22Rv1 (cell line): ENCODE measurements around the gene KCNJ18.
"Not testable (repeated sequence)": the region's sequence is repeated elsewhere in the genome, so short reads cannot be mapped to it uniquely, and the experiment has no call there.

Experiments
- H3K27ac ChIP-seq: fragments of 450-650 bp; 2 replicates; pipeline ENCODE4 v1.5.1; 2017
- ZFX ChIP-seq: fragments of 450-650 bp; IDR thresholded peaks from 2 replicates; pipeline ENCODE4 v1.6.1; 2017; ENCODE audit warnings: antibody characterized with exemption, borderline replicate concordance
- TF ChIP-seq, protein P1 (sequence below): fragments of 450-650 bp; IDR thresholded peaks from 2 replicates; pipeline ENCODE4 v1.5.1; 2017; ENCODE audit warnings: mild to moderate bottlenecking

KCNJ18 gene

DNA sequence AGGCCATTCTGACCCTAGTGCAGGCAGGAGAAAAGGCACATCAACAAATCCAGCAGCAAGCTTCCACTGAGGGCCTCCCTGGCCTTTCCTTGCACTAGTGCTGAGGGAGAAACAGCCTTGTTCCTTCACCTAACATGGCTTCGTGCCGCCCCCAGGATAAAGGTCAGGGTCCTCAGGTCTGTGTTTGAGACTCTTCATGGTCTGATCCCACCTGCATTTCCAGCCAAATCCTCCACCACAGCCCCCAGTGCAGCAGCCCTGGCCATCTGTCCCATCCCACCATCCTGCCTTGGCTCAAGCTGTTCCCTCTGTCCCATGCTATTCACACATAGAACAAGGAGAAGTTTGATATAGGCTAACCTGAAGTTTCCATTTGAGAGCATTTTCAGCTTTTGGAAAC lies 20.9 kb upstream of the KCNJ18 start:
- not testable (repeated sequence) for H3K27ac ChIP-seq

DNA sequence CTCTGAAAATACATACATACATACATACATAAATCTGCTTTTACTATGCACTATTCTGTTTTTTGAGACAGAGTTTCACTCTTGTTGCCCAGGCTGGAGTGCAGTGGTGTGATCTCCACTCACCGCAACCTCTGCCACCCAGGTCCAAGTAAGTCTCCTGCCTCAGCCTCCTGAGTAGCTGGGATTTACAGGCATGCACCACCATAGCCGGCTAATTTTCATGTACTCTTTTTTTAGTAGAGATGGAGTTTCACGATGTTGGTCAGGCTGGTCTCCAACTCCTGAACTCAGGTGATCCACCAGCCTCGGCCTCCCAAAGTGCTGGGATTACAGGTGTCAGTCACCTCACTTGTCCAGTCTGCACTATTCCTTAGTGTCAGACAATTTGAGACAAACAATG lies 20.5 kb upstream of the KCNJ18 start:
- not testable (repeated sequence) for H3K27ac ChIP-seq

DNA sequence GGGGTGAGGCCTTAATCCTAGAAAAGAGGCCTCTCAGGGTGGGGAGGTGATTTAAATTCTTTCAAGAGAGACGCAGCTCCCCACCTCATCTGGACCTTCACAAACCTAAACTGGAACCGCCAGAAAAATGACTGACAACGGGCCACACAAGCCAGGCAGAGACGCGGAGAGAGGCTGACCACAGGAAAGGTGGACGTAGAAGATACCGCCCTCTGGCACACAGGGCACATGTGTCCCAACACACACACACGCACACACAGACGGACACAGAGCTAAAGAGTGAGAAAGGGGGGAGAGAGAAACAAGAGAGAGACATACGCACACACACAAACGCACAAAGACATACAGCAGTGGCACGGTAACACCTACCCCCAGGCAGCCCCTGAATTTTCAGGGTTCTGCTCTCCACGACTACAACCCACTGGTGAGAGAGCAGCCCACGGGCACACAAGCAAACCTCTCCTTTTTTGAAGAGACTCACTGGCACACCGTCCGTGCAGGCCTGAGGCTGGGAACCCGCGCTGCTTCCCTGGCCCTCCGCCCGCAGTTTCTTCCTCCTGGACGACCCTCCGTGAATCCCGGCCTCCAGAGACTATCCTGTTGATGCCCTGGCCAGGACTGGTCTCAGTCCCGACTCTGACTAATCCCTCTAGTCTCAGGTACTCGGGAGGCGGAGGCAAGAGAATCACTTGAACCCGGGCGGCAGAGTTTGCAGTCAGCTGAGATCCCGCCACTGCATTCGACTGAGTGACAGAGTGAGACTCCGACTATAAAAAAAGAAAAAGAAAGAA lies 18.7 kb upstream of the KCNJ18 start:
- H3K27ac ChIP-seq: not testable (repeated sequence)

DNA sequence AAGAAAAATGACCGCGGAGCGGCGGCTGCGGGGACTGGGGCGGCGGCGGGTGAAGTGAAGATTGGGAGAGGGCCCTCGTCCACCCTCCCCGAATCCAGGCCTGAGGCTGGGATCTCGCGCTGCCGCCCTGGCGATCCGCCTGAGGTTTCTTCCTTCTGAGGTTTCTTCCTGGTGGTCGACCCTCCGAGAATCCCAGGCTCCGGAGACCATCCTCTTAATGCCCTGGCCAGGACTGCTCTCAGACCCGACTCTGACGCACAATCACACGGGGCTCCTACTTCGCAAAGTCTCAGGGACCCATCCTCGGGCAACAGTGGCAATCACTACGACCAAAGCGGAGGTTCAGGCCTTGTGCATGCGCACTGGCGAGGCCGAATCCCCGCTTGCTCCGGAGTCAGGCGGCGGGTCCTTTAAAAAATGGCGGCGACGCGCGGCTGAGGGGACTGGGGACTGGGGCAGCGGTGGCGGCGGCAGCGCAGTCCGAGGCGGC lies 18.0 kb upstream of the KCNJ18 start:
- no peak overlapping the region for H3K27ac ChIP-seq
- no peak for TF ChIP-seq ZFX
- TF ChIP-seq, protein P1, sequence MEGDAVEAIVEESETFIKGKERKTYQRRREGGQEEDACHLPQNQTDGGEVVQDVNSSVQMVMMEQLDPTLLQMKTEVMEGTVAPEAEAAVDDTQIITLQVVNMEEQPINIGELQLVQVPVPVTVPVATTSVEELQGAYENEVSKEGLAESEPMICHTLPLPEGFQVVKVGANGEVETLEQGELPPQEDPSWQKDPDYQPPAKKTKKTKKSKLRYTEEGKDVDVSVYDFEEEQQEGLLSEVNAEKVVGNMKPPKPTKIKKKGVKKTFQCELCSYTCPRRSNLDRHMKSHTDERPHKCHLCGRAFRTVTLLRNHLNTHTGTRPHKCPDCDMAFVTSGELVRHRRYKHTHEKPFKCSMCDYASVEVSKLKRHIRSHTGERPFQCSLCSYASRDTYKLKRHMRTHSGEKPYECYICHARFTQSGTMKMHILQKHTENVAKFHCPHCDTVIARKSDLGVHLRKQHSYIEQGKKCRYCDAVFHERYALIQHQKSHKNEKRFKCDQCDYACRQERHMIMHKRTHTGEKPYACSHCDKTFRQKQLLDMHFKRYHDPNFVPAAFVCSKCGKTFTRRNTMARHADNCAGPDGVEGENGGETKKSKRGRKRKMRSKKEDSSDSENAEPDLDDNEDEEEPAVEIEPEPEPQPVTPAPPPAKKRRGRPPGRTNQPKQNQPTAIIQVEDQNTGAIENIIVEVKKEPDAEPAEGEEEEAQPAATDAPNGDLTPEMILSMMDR: no peak

DNA sequence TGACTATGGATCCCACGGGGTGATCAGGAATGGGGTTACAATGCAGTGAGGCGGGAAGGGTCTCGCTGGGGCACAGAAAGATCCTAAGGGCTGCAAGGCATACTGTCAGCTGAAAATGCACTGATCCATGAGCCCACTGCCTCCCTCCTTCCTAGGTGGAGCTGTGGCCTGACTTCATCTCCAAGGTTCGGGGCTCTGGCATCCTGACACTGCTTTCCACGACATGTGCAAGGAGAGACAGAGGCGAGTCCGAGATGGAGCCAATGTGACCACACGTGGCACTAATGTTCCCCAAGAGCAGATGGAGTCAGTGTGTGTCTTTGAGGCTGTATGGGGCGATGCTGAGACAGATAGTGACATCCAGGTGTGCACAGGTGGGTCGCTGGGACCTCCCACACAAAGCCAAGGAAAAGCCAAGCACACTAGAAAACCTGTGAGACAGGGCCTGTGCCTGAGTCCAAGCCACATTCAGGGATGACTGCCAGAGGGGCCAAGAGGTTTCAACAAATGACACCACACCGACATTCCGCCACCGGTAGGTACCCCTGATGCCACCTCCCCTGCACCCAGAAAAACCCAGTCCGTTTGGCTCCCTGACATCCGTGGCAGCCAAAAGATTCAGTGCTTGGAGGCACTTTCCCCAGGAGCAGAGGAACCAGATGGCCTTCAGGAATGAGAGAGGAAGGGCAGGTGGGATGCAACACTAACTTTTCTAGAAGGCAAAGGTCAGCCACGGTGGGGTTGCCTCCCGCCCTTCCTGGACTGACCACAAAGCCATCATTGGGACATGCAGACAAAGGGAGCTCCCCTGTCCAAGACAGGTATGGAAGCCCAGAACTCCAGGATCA lies 17.2 kb upstream of the KCNJ18 start:
- not testable (repeated sequence) for H3K27ac ChIP-seq

DNA sequence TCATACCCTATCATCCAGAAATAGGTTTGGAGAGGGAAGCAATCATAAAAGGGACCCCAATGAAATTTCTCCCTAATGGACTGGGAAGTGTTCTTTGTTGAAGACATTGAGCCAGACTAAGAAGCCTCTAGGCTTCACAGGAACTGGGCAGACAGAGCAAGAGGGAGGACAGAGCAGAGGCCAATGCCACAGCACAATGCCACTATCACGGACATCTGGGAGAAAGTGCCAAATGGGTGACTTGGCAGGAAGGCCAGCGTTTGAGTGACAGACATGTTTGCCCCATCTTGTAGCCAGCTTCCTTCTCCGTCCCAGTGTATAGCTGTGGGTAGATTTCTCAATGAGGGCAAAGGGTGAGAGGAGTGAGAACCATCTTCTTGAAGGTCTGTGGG lies 16.6 kb upstream of the KCNJ18 start:
- H3K27ac ChIP-seq: not testable (repeated sequence)

DNA sequence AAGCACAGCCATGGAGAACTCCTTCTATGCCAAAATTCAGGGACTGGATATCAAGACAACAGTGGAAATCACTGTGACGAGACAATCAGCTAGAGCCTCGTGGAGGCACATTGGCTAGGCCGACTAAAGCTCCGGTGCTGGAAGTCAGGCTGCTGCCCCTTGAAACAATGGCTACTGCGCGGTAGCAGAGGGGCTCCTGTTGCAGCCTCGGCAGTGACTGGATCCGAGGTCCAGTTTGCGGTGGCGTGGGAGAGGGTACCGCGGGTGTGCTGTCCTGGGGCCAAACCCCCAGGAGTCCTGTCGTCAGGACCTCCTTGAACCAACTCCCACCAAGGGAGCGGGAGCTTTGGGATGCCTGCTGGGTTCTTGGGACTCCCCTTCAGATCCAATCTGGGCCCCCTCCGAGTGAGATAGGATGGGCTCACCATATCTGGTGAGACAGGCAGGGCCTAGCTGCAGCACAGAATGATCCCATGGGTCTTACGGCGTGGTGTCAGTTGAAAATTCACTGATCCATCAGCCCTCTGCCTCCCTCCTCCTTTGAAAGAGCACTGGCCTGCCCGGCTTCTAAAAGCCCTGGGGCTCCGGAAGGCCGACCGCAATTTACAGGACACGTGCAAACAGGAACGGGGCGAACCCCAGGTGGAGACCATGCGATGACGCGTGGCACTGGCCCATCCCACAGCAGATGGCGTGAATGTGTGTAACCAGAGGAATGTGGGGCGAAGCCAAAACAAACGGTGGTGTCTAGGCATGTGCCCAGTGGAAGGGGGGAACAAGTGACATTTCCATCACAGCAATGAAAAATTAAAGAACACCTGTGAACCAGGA lies 15.8 kb upstream of the KCNJ18 start:
- H3K27ac ChIP-seq: no peak overlapping the region
- TF ChIP-seq, protein P1: no peak
- TF ChIP-seq ZFX: no peak

DNA sequence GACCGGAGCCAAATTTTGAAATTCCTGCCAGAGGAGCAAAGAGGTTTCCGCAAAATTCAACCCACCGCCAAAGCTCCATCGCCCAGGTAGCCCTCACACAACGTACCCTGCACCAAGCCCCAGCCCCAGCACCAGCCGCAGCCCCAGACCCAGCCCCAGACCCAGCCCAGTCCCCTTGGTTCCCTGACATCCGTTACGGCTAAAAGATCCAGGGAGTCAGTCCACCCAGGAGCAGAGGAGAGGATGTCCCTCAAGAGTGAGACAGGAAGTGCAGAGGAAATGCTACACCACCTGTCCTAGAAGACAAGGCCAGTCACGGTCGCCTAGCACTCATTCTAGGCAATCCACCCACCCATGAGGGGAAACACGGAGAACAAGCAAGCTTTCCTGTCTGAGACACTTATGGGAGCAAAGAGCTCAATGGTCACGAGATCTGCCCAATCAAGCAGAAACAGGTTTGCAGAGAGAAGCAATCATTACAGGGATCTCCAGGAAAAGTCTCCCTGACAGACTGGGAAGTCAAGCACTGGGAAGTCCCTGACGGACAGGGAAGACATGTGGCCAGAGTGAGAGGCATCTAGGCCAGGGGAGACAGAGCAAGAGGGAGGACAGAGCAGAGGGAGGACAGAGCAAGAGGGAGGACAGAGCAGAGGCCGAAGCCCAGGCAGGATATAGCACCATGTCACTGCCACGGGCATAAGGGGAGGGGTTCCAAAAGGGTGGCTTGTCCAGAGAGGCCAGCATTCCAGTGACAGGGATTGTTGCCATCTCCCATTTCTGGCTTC lies 15.0 kb upstream of the KCNJ18 start:
- TF ChIP-seq, protein P1: no peak
- TF ChIP-seq ZFX: no peak
- no peak overlapping the region for H3K27ac ChIP-seq

DNA sequence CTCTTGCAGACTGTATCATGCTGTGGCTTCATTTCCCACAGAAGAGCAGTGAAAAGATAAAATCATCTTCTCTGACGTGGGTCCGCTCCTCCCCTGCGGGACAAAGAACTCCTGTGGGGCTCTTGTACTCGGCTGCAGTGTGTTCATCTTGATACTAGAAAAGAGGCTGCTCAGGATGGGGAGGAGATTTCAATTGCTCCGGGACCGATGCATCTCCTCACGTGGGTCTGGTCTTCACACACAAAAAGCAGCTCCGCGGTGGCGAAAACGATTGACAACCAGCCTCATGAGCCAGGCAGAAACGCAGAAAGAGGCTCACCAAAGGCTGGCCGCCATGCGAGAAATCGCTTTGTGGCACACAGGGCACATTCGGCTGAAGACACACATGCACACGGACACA lies 14.4 kb upstream of the KCNJ18 start:
- no peak for TF ChIP-seq ZFX
- TF ChIP-seq, protein P1: no peak
- no peak overlapping the region for H3K27ac ChIP-seq
